HG02642 (cell line): Measurements from ENCODE around the gene FUS.
A peak's percentile ranks its signal among the peaks of the same experiment; 100 is the strongest.
"Not testable (repeated sequence)": the region's sequence is repeated elsewhere in the genome, so short reads cannot be mapped to it uniquely, and the experiment has no call there.

Source experiments
- ATAC-seq: cut with Tn5 transposase; IDR thresholded peaks from one replicate; pipeline ENCODE4 v1.9.1; 2021; ENCODE audit warnings: mild to moderate bottlenecking; ENCODE audit not compliant: unreplicated experiment, poor library complexity

Gene FUS

GRCh38 chr16:31179747-31180459, at the start of gene FUS:
Gene FUS, plus strand, starts transcription at chr16:31180139. Its CDS starts 76 bp downstream, at chr16:31180215.
- peak; percentile 73 for ATAC-seq

- ATAC-seq = no peak
These were observed 49.5 kb upstream of the FUS start for GRCh38 chr16:31130336-31130891.

- ATAC-seq = no peak
These were observed 49.0 kb upstream of the FUS start for GRCh38 chr16:31130899-31131298.

- no peak for ATAC-seq
These were observed 48.5 kb upstream of the FUS start for GRCh38 chr16:31131416-31131815.

- ATAC-seq = no peak
These were observed 48.1 kb upstream of the FUS start for GRCh38 chr16:31131841-31132271.

GRCh38 chr16:31132303-31132979, 47.5 kb upstream of the FUS start:
- no peak for ATAC-seq

- ATAC-seq = no peak
These were observed 46.9 kb upstream of the FUS start for GRCh38 chr16:31133046-31133501.

- ATAC-seq = no peak
These were observed 45.8 kb upstream of the FUS start for GRCh38 chr16:31134091-31134571.

GRCh38 chr16:31134625-31135534, 45.1 kb upstream of the FUS start:
- ATAC-seq = no peak

- ATAC-seq = no peak
These were observed 44.2 kb upstream of the FUS start, which contains the start of gene PRSS8 for GRCh38 chr16:31135535-31136286. Gene PRSS8, minus strand, starts transcription at chr16:31135727. Its CDS starts 229 bp downstream, at chr16:31135498.

- no peak for ATAC-seq
These were observed 43.7 kb upstream of the FUS start for GRCh38 chr16:31136287-31136662.

GRCh38 chr16:31136822-31137499, 43.0 kb upstream of the FUS start:
- ATAC-seq = not testable (repeated sequence)

GRCh38 chr16:31138621-31139578, 41.0 kb upstream of the FUS start:
- no peak for ATAC-seq

GRCh38 chr16:31141071-31141469, 38.9 kb upstream of the FUS start:
- not testable (repeated sequence) for ATAC-seq

- no peak for ATAC-seq
These were observed 38.3 kb upstream of the FUS start for GRCh38 chr16:31141489-31142108.

GRCh38 chr16:31142109-31143010, 37.6 kb upstream of the FUS start:
- peak; percentile 92 for ATAC-seq
